HG03045 (cell line): ENCODE data around the gene PTTG1IP2.

ENCODE experiments used
- ATAC-seq: cut with Tn5 transposase; IDR thresholded peaks from one replicate; pipeline ENCODE4 v1.9.1; 2021; ENCODE audit warnings: mild to moderate bottlenecking, moderate library complexity; ENCODE audit not compliant: unreplicated experiment

Gene PTTG1IP2

GRCh38 chr7:90474284-90475210 lies 5.1 kb downstream of the PTTG1IP2 start:
- ATAC-seq = no peak

GRCh38 chr7:90483251-90483650 lies 13.8 kb downstream of the PTTG1IP2 start:
- ATAC-seq = no peak

- ATAC-seq = no peak
These were observed 15.3 kb downstream of the PTTG1IP2 start for GRCh38 chr7:90484706-90485105.

GRCh38 chr7:90485734-90486316 lies 16.4 kb downstream of the PTTG1IP2 start:
- ATAC-seq = no peak

DNA sequence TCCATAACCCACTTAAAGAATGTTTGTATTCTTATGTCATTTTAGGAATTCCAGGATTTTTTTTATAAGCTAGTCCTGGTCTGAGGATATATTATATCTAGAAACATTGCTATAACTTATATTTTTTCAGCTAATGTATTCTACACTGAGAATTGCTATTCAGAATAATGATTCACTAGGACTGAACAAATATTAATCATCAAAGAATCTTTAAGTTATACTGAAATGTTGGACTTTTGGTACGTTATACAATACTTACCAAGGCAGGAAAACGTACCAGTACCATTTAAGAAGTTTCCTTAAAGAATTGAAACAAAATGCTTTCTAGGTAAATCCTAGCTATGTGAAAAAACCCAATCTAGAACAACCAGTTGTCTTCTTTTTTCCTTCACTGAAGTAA lies 18.4 kb downstream of the PTTG1IP2 start:
- ATAC-seq = no peak

- ATAC-seq = no peak
These were observed 18.8 kb downstream of the PTTG1IP2 start for GRCh38 chr7:90488220-90488619.

DNA sequence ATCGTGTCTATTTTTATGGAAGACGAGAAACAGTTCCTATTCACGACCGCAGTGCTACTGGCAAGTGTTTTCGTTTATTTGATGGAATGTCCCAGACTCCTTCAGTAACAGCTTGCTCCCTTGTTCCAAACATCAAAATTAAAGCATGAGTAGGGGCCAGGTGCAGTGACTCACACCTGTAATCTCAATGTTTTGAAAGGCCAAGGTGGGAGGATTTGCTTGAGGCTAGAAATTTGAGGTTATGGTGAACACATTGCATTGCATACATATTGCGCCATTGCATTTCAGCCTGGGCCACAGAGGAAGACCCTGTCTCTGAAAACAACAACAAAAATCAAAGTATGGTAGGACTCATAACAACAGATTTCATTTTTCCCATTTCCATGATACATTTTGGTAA lies 22.8 kb downstream of the PTTG1IP2 start:
- no peak for ATAC-seq

- no peak for ATAC-seq
These were observed 25.8 kb downstream of the PTTG1IP2 start for GRCh38 chr7:90495241-90495640.

DNA sequence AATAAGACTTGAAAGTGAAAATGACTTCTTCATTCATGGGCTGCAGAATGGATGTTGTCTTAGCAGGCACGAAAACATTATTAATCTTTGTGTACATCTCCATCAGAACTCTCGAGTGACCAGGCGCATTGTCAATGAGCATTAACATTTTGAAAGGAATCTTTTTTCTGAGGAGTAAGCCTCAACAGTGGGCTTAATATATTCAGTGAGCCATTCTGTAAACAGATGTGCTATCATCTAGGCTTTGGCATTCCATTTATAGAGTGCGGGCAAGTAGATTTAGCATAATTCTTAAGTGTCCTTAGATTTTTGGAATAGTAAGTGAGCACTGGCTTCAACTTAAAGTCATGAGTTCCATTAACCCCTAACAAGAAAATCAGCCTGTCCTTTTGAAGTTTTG lies 33.1 kb downstream of the PTTG1IP2 start:
- no peak for ATAC-seq

GRCh38 chr7:90503367-90503766 lies 33.9 kb downstream of the PTTG1IP2 start:
- ATAC-seq = no peak

GRCh38 chr7:90507692-90508091 lies 38.3 kb downstream of the PTTG1IP2 start:
- no peak for ATAC-seq

- no peak for ATAC-seq
These were observed 42.3 kb downstream of the PTTG1IP2 start for GRCh38 chr7:90511776-90512175.

DNA sequence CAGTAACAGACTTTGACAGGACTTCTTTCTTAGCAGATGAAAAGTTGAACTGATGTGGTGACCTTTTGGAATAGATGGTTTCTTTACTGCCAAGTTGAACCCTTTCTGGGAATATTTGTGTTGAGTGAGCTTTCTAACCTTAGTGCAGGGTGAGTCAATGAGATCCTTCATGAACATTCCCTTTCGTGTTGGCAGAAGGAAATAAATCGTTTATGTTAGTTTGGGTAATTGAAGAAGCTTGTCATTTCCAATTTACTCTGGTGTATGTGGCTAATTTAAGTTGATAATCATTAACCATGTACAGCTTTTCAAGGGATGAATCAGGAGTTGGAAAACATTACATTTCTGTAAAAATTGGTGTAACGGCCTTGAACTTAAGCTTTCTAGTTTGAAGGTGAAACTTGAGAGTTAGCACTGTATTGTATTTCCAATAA lies 43.4 kb downstream of the PTTG1IP2 start:
- no peak for ATAC-seq

- ATAC-seq = no peak
These were observed 46.8 kb downstream of the PTTG1IP2 start for GRCh38 chr7:90516257-90516656.

- no peak for ATAC-seq
These were observed 49.2 kb downstream of the PTTG1IP2 start for GRCh38 chr7:90518630-90519029.

- no peak for ATAC-seq
These were observed 51.0 kb downstream of the PTTG1IP2 start for GRCh38 chr7:90520484-90520883.

DNA sequence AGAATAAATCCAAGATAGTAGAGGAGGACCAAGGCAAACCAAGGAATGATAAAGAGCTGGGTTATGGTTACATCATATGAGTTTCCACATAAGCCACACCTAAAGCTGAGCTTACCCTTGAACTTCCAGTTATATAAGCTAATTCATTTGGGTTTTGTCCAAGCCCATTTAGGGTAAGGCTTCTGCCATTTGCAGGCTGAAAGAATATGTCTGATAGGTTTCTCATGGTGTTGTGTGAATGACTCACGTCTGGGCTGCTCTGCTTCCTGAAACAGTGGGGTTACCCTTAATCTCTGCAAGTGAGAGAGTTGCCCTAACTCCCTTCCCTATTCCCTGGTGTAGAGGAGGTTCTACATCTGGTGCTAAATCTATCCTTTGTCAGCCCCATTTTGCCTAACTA lies 60.8 kb downstream of the PTTG1IP2 start:
- ATAC-seq = no peak

- peak; percentile 46 for ATAC-seq
These were observed 62.9 kb downstream of the PTTG1IP2 start for GRCh38 chr7:90532231-90532929.

GRCh38 chr7:90536449-90536848 lies 67.0 kb downstream of the PTTG1IP2 start:
- no peak for ATAC-seq

DNA sequence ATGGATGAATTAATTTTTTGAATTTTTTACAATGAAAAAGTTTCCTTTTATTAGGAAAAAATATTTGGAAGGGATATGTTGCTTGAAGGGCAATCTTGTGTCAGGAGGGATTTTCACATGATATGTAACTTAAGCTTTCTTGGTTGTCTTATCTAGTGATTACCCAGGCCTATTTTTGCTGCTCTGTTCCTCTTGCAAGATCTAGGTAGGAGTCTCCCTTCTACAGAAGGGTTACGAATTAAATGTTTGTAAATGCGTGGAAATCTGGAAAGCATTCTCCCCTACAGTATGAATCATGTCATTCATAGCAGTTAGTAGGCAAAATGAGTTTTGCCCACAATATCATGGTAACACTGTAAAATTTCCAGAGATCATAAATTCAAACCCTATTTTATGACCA lies 69.0 kb downstream of the PTTG1IP2 start:
- ATAC-seq = no peak

DNA sequence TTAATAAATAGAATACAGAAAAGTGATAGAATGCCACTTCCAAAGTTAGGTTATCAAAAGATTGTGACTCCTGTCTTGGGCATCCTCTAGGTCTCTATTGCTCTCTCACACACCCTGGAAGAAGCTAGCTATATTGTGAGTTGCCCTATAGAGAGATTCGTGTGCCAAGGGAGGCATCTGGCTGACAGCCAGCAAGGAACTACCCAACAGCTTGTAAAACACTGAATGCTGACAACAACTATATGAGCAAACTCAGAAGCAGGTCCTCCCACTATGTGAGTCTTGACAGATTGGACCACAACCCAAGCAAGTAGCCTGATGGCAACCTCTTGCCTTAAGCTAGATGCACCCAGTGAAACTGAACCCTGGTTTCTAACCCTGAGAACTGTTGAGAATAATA lies 71.0 kb downstream of the PTTG1IP2 start:
- ATAC-seq = no peak

DNA sequence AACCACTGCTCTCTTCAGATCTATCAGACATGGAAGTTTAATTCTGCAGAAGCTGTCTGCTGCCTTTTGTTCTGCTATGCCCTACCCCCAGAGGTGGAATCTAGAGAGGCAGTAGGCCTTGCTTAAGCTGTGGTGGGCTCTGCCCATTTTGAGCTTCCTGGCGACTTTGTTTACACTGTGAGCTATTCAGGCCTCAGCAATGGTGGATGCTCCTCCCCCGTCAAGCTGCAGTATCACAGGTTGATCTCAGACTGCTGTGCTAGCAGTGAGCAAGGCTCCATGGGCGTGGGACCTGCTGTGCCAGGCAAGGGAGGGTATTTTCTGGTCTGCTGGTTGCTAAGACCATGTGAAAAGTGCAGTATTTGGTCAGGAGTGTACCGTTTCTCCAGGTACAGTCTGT lies 81.6 kb downstream of the PTTG1IP2 start:
- no peak for ATAC-seq
